Measurements from ENCODE around the gene VEZT.

DNA sequence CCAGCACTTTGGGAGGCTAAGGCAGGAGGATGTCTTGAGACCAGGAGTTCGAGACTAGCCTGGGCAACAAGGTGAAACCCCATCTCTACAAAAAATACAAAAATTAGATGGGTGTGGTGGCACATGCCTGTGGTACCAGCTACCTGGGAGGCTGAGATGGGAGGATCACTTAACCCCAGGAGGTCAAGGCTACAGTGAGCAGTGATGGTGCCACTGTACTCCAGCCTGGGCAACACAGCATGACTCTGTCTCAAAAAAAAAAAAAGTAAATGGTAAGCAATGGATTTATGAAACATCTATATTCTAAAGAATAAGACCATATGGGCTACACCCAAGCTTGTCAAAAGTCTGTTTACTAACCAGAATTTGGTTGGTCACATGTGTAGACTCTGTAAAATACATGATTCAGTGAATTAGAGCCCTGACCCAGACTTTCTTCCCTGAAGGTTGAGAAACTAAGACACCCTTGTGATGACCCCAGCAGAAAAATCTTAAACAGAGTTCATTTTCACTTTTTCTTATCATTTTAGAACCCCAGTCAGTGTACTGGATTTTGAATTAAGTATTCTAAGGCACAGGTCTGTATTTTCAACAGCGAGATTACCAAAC is 12.5 kb upstream of the VEZT start:
- TF ChIP-seq, protein P1, sequence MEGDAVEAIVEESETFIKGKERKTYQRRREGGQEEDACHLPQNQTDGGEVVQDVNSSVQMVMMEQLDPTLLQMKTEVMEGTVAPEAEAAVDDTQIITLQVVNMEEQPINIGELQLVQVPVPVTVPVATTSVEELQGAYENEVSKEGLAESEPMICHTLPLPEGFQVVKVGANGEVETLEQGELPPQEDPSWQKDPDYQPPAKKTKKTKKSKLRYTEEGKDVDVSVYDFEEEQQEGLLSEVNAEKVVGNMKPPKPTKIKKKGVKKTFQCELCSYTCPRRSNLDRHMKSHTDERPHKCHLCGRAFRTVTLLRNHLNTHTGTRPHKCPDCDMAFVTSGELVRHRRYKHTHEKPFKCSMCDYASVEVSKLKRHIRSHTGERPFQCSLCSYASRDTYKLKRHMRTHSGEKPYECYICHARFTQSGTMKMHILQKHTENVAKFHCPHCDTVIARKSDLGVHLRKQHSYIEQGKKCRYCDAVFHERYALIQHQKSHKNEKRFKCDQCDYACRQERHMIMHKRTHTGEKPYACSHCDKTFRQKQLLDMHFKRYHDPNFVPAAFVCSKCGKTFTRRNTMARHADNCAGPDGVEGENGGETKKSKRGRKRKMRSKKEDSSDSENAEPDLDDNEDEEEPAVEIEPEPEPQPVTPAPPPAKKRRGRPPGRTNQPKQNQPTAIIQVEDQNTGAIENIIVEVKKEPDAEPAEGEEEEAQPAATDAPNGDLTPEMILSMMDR (conservative IDR thresholded peaks at IDR 0.05; ENCODE audit: low read depth, low read length), result no peak
- TF ChIP-seq EZH2 (IDR thresholded peaks at IDR 0.05; ENCODE audit: borderline replicate concordance, low read depth, low read length, poor library complexity, severe bottlenecking), result no peak

Measured in A673 (cell line).